GM12878 (cell line): ENCODE data around the gene RFTN2. TPM values are rescaled to one million over a fixed set of nuclear protein-coding genes. Genes with fewer than 3 reads are reported as not detected.
"Not testable (repeated sequence)": the region's sequence is repeated elsewhere in the genome, so short reads cannot be mapped to it uniquely, and the experiment has no call there.

Experiments
- ATAC-seq: fragments of 200-7000 bp; cut with Tn5 transposase; 3 replicates; pipeline ENCODE4 v1.9.1; 2020; ENCODE audit warnings: mild to moderate bottlenecking, moderate library complexity
- BruUV-seq: library from RNA; stranded (reverse); fragments of 400-500 nt; replicated peaks from 2 replicates; lab custom pipeline; 2021; lab: Mats Ljungman, UMichigan
- CTCF ChIA-PET: fragments of 300-600 bp; sonication (Branson Sonifier 250); formaldehyde crosslinking; extraction: SDS; loops from one replicate; lab custom pipeline; 2021; ENCODE audit warnings: inconsistent platforms; lab: Yijun Ruan, JAX
- POLR2A ChIA-PET: fragments of 350-600 bp; formaldehyde crosslinking; extraction: SDS; loops from one replicate; lab custom pipeline; 2021; ENCODE audit warnings: inconsistent platforms; lab: Charles Lee
- RAD21 ChIA-PET: fragments of 300-600 bp; sonication (Branson Sonifier 250); formaldehyde crosslinking; loops from one replicate; lab custom pipeline; 2023; ENCODE audit warnings: antibody characterized with exemption; ENCODE audit not compliant: unreplicated experiment; lab: Charles Lee
- SMC1A ChIA-PET: fragments of 300-600 bp; sonication (Branson Sonifier 250); formaldehyde crosslinking; loops from one replicate; lab custom pipeline; 2023; ENCODE audit not compliant: unreplicated experiment, uncharacterized antibody; lab: Charles Lee
- DNase-seq: peaks from one replicate; pipeline ENCODE4 v3.0.0-alpha.2; 2011; ENCODE audit warnings: low read depth, low spot score
- FAIRE-seq: peaks from 3 replicates; lab custom pipeline; 2011; peaks lifted over from hg19 to GRCh38; lab: Jason Lieb, UNC
- H2AFZ ChIP-seq: 2 replicates; pipeline ENCODE4 v1.6.0; 2011; ENCODE audit warnings: low read depth, low read length, control low read depth; ENCODE audit not compliant: control insufficient read depth
- H3K27ac ChIP-seq: 2 replicates; pipeline ENCODE4 v1.5.1; 2011; ENCODE audit warnings: control low read depth; ENCODE audit not compliant: control insufficient read depth, insufficient read depth
- H3K27me3 ChIP-seq, 2 experiments: replicated peaks in 1 of 2; 2 replicates each; pipeline versions ENCODE4 v1.6.0 to v1.6.1; 2011; ENCODE audit warnings: low read length in 1 of 2; ENCODE audit not compliant: control insufficient read depth in 2 of 2, insufficient read depth in 2 of 2
- H3K36me3 ChIP-seq, 2 experiments: 2 replicates each; pipeline ENCODE4 v1.5.1; 2011; ENCODE audit warnings: low read length in 1 of 2; ENCODE audit not compliant: control insufficient read depth in 2 of 2, insufficient read depth in 2 of 2
- H3K4me1 ChIP-seq: 2 replicates; pipeline ENCODE4 v1.6.1; 2011; ENCODE audit warnings: mild to moderate bottlenecking, low read length, moderate library complexity, mixed read lengths; ENCODE audit not compliant: control insufficient read depth, insufficient read depth
- H3K4me2 ChIP-seq: 2 replicates; pipeline ENCODE4 v1.6.0; 2011; ENCODE audit warnings: control low read depth; ENCODE audit not compliant: control insufficient read depth, insufficient read depth
- H3K4me3 ChIP-seq: fragments of 200-600 bp; sonication (generic); 2 replicates; pipeline ENCODE4 v1.5.1; 2016
- H3K79me2 ChIP-seq: 2 replicates; pipeline ENCODE4 v1.6.0; 2011; ENCODE audit warnings: low read length; ENCODE audit not compliant: control insufficient read depth, insufficient read depth
- H3K9ac ChIP-seq: 2 replicates; pipeline ENCODE4 v1.8.0; 2011; ENCODE audit warnings: low read length, control low read depth, mixed read lengths; ENCODE audit not compliant: control insufficient read depth, insufficient read depth
- H3K9me3 ChIP-seq: replicated peaks from 3 replicates; pipeline ENCODE4 v1.5.1; 2011; ENCODE audit warnings: mild to moderate bottlenecking, low read length; ENCODE audit not compliant: control insufficient read depth, insufficient read depth
- H4K20me1 ChIP-seq: 2 replicates; pipeline ENCODE4 v1.6.0; 2011; ENCODE audit not compliant: control insufficient read depth, insufficient read depth
- BHLHE40 ChIP-seq, 2 experiments: fragments of 450-650 bp in 1 of 2; IDR thresholded peaks; 2 replicates each; pipeline ENCODE4 v1.6.1; 2011 to 2017; ENCODE audit warnings: low read depth in 2 of 2, borderline replicate concordance in 1 of 2, improper control_type of control experiment in 1 of 2, low read length in 1 of 2, mild to moderate bottlenecking in 1 of 2
- FOS ChIP-seq: IDR thresholded peaks from 3 replicates; pipeline ENCODE4 v1.6.1; 2011; ENCODE audit warnings: borderline replicate concordance; ENCODE audit not compliant: insufficient read length; ENCODE audit errors: extremely low read depth
- IRF4 ChIP-seq: IDR thresholded peaks from 2 replicates; pipeline ENCODE4 v1.6.1; 2011; ENCODE audit warnings: low read depth, low read length
- POU2F2 ChIP-seq: IDR thresholded peaks from 3 replicates; pipeline ENCODE4 v1.6.1; 2011; ENCODE audit warnings: low read depth, mild to moderate bottlenecking, low read length, borderline replicate concordance
- RELA ChIP-seq: fragments of 450-650 bp; IDR thresholded peaks from 2 replicates; pipeline ENCODE4 v1.8.0; 2014; ENCODE audit warnings: borderline replicate concordance; ENCODE audit not compliant: partially characterized antibody
- WGBS: methylation state at CpG from one replicate; pipeline ENCODE4 v1.1.6; 2016; ENCODE audit warnings: low lambda C conversion rate; ENCODE audit not compliant: insufficient replicate concordance, insufficient coverage; ENCODE audit errors: missing lambda C conversion rate; 5-methylcytosine and 5-hydroxymethylcytosine counted together
- in situ Hi-C: fragments of 300-500 bp; cut with MboI; formaldehyde crosslinking; loops from 9 replicates; pipeline ENCODE4 v1.14.3; 2018; ENCODE audit warnings: mixed read lengths
- intact Hi-C: fragments of 100-400 bp; cut with micrococcal nuclease; formaldehyde crosslinking; loops from one replicate; pipeline ENCODE4 v1.14.2; 2022; ENCODE audit not compliant: unreplicated experiment
- polyA plus RNA-seq, 11 experiments: library from polyadenylated mRNA; depleted of rRNA in 4 of 11; unstranded in 6 of 11; stranded (reverse) in 5 of 11; fragments of >200 nt; fragmentation: Nextera tagmentation in 4 of 11; fragmentation: Illumina TruSeq in 1 of 11; extraction: Ambion mirVana in 4 of 11; extraction: Trizol in 1 of 11; gene quantifications; 1 replicate in 1 of 11; 2 replicates in 10 of 11; pipeline versions ENCODE4 v1.2.1 to v1.2.3, GENCODE V29; 2011 to 2016; ENCODE audit warnings: inconsistent platforms in 2 of 11, missing spikeins in 2 of 11, low read depth in 1 of 11
- total RNA-seq, 4 experiments: library from RNA; depleted of rRNA in 3 of 4; stranded (reverse); fragments of >200 nt in 3 of 4; fragmentation: Illumina TruSeq in 1 of 4; extraction: Trizol in 1 of 4; gene quantifications; 2 replicates each; pipeline versions ENCODE4 v1.2.1 to v1.2.3, GENCODE V29; 2013 to 2021
- TF ChIP-seq, protein P1 (sequence below): fragments of 450-650 bp; IDR thresholded peaks from 2 replicates; pipeline ENCODE4 v1.6.1; 2017; ENCODE audit warnings: antibody characterized with exemption, mild to moderate bottlenecking, moderate library complexity
- TF ChIP-seq, protein P2 (sequence below): IDR thresholded peaks from 2 replicates; pipeline ENCODE4 v1.6.1; 2012; ENCODE audit warnings: low read length, inconsistent platforms

The RFTN2 gene
- total and polyA plus RNA-seq, 10 of the 15 experiments (the other 5 are each of a cell fraction or from before 2014, with no cell fraction given), result 0.09 to 0.23 TPM; not detected in 8

DNA sequence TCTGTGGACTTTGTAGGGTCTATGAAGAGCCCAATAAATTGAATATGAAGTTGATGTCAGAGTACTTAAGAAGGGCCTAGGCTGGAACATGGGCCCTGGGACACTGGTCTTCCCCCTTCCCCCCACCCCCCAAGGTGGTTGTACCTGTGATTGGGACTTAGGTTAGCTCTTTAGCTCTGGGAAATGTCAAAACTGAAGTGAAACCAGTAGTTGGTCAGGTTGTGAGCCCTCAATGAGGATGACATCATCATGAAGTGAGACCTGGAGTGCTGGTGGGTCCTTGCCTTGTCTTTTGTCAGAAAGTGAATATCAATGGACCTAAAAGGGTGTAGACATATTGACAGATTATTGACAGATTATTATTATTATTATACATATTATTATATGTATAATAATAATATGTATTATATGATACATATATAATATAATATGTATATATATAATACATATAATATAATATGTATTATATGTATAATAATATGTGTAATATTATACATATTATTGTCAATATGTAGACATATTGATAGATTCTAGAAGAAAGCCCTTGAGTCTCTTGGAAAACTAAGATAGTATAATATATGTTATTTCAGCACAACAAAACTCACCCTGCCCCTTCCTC is 35.1 kb upstream of the RFTN2 start (continued):
- TF ChIP-seq, protein P1, sequence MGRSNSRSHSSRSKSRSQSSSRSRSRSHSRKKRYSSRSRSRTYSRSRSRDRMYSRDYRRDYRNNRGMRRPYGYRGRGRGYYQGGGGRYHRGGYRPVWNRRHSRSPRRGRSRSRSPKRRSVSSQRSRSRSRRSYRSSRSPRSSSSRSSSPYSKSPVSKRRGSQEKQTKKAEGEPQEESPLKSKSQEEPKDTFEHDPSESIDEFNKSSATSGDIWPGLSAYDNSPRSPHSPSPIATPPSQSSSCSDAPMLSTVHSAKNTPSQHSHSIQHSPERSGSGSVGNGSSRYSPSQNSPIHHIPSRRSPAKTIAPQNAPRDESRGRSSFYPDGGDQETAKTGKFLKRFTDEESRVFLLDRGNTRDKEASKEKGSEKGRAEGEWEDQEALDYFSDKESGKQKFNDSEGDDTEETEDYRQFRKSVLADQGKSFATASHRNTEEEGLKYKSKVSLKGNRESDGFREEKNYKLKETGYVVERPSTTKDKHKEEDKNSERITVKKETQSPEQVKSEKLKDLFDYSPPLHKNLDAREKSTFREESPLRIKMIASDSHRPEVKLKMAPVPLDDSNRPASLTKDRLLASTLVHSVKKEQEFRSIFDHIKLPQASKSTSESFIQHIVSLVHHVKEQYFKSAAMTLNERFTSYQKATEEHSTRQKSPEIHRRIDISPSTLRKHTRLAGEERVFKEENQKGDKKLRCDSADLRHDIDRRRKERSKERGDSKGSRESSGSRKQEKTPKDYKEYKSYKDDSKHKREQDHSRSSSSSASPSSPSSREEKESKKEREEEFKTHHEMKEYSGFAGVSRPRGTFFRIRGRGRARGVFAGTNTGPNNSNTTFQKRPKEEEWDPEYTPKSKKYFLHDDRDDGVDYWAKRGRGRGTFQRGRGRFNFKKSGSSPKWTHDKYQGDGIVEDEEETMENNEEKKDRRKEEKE, result no peak
- TF ChIP-seq BHLHE40 (IDR thresholded peaks at IDR 0.05; ENCODE audit: borderline replicate concordance in 1 of 2, low read depth in 2 of 2, low read length in 1 of 2), result peak in 1 of 2 experiments; percentile 35; a peak in 1 of 4 replicates
- peak; percentile 19; the same call in 1 of the 3 replicates for TF ChIP-seq POU2F2
- TF ChIP-seq, protein P2, sequence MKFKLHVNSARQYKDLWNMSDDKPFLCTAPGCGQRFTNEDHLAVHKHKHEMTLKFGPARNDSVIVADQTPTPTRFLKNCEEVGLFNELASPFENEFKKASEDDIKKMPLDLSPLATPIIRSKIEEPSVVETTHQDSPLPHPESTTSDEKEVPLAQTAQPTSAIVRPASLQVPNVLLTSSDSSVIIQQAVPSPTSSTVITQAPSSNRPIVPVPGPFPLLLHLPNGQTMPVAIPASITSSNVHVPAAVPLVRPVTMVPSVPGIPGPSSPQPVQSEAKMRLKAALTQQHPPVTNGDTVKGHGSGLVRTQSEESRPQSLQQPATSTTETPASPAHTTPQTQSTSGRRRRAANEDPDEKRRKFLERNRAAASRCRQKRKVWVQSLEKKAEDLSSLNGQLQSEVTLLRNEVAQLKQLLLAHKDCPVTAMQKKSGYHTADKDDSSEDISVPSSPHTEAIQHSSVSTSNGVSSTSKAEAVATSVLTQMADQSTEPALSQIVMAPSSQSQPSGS, result peak; percentile 96
- TF ChIP-seq RELA, result peak; percentile 49
- no peak for TF ChIP-seq FOS
- peak; percentile 94 for TF ChIP-seq IRF4
- TF ChIP-seq, all 136 proteins: peak for 28

DNA sequence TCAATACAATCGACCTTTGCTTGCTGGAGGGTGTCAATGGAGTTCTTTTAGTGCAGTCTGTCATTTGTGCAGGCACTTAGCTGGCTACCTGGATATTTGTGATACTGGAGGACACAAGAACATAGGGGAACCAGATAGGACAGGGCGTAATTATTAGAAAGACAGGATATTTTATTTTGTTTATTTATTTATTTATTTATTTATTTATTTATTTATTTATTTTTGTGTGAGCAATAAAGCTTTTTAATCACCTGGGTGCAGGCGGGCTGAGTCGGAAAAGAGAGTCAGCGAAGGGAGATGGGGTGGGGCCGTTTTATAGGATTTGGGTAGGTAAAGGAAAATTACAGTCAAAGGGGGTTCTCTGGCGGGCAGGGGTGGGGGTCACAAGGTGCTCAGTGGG is 33.8 kb upstream of the RFTN2 start:
- ChIA-PET RAD21 (interaction anchor here (0.6 to 1.2 kb wide), 4 partner anchors 63 to 98 kb away, joined by 3 read pairs; no protein-coding TSS in a partner anchor), CTCF (interaction anchor here (0.9 to 1.4 kb wide), 3 partner anchors 71 to 588 kb away, joined by 4 to 6 read pairs (median 5); no protein-coding TSS in a partner anchor), SMC1A (interaction anchor here (0.6 to 8.9 kb wide), 3 partner anchors 37 to 596 kb away, joined by 3 to 58 read pairs (median 3); no protein-coding TSS in a partner anchor)
- BruUV-seq, H3K9me3 ChIP-seq, POLR2A ChIA-PET, DNase-seq, H3K36me3 ChIP-seq, H3K9ac ChIP-seq, H2AFZ ChIP-seq, ATAC-seq, H4K20me1 ChIP-seq, H3K27ac ChIP-seq, FAIRE-seq, H3K27me3 ChIP-seq: not testable (repeated sequence)
- H3K4me3 ChIP-seq, result peak overlapping the region; percentile 55
- 90% methylated on average over 7 of the region's 7 CpGs for WGBS
- intact Hi-C loops, result loop anchor here (5.0 kb wide), 3 partner anchors 107 to 257 kb away; partner anchors contain the start of genes COQ10B and MOB4
- peaks cover 64% of the 10 kb centered on the region for H3K79me2 ChIP-seq
- H3K4me2 ChIP-seq, result peak overlapping the region; percentile 79
- in situ Hi-C loops, result loop anchor here (5.0 kb wide), 1 partner anchor 68 kb away; no protein-coding TSS in a partner anchor
- peaks cover 19% of the 10 kb centered on the region for H3K4me1 ChIP-seq
